ENCODE data around the gene ANKRD13C. TPM values are rescaled to one million over a fixed set of nuclear protein-coding genes. Genes with fewer than 3 reads are reported as not detected.

Gene ANKRD13C
- total and polyA plus RNA-seq, 4 donors, result 3.3 to 14.1 (median 8.3) TPM

DNA sequence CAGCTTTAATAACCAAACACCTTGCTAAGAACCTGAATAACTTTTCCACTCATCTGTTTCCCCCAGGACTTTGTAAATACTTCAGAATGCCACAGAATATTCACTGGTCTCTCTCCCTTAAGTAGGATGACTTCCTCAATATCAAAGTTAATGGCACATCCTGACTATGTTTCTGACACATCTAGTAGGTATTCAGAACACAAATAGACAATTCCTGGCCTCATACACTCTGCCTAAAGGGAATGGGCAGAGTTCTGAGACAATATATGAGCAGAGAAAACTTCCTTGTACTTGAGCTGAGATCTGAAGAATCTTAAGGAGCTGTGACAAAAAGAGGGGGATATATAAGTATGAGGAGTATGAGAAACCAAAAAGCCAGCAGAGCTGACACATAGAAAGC is 34.8 kb downstream of the ANKRD13C start:
- H3K27me3 ChIP-seq (ENCODE audit: control insufficient read depth in 4 of 4, insufficient read depth in 4 of 4, low read length in 3 of 4), result no peaks in the 10 kb centered on the region
- H3K27ac ChIP-seq (ENCODE audit: low read depth in 1 of 2, low read length in 2 of 2), result no peak overlapping the region
- H3K4me1 ChIP-seq (ENCODE audit: control insufficient read depth in 4 of 4, insufficient read depth in 4 of 4, low read length in 3 of 4), result peaks cover 2 to 20% (median 13%) of the 10 kb centered on the region in 4 donors
- no peak for TF ChIP-seq JUND (IDR thresholded peaks at IDR 0.05)
- TF ChIP-seq, protein P1, sequence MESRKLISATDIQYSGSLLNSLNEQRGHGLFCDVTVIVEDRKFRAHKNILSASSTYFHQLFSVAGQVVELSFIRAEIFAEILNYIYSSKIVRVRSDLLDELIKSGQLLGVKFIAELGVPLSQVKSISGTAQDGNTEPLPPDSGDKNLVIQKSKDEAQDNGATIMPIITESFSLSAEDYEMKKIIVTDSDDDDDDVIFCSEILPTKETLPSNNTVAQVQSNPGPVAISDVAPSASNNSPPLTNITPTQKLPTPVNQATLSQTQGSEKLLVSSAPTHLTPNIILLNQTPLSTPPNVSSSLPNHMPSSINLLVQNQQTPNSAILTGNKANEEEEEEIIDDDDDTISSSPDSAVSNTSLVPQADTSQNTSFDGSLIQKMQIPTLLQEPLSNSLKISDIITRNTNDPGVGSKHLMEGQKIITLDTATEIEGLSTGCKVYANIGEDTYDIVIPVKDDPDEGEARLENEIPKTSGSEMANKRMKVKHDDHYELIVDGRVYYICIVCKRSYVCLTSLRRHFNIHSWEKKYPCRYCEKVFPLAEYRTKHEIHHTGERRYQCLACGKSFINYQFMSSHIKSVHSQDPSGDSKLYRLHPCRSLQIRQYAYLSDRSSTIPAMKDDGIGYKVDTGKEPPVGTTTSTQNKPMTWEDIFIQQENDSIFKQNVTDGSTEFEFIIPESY (IDR thresholded peaks at IDR 0.05), result no peak
- no peak for TF ChIP-seq NR2F2 (IDR thresholded peaks at IDR 0.05)
- no peak for TF ChIP-seq SP1 (IDR thresholded peaks at IDR 0.05)
- no peak for TF ChIP-seq RXRA (IDR thresholded peaks at IDR 0.05)
- TF ChIP-seq YY1 (IDR thresholded peaks at IDR 0.05), result no peak
- TF ChIP-seq HNF4A (conservative IDR thresholded peaks at IDR 0.05), result no peak
- TF ChIP-seq TAF1 (conservative IDR thresholded peaks at IDR 0.05), result no peak
- TF ChIP-seq FOXA2 (IDR thresholded peaks at IDR 0.05), result no peak
- TF ChIP-seq CTCF (IDR thresholded peaks at IDR 0.05; ENCODE audit: low read depth, low read length, missing input control), result no peak
- TF ChIP-seq HNF4G (IDR thresholded peaks at IDR 0.05), result no peak
- no peak for TF ChIP-seq GABPA (IDR thresholded peaks at IDR 0.05 in 1 of 2, conservative IDR thresholded peaks at IDR 0.05 in 1 of 2)
- no peak for TF ChIP-seq FOXA1 (IDR thresholded peaks at IDR 0.05)
- no peak for TF ChIP-seq RAD21 (IDR thresholded peaks at IDR 0.05)
- TF ChIP-seq, protein P2, sequence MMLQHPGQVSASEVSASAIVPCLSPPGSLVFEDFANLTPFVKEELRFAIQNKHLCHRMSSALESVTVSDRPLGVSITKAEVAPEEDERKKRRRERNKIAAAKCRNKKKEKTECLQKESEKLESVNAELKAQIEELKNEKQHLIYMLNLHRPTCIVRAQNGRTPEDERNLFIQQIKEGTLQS (IDR thresholded peaks at IDR 0.05), result no peak
- TF ChIP-seq EGR1 (IDR thresholded peaks at IDR 0.05; ENCODE audit: low read depth in 2 of 2), result no peak
- no peak overlapping the region for H3K4me3 ChIP-seq (ENCODE audit: low read depth in 1 of 3, low read length in 3 of 3)
- peaks cover 0 to 3% (median 0%) of the 10 kb centered on the region in 4 donors for H3K36me3 ChIP-seq (ENCODE audit: control insufficient read depth in 4 of 4, insufficient read depth in 3 of 4, low read depth in 1 of 4, low read length in 3 of 4)
- DNase-seq (ENCODE audit: low spot score), result no peak
- H3K9ac ChIP-seq (ENCODE audit: low read depth in 1 of 2, low read length in 2 of 2), result no peak overlapping the region
- no peaks in the 10 kb centered on the region for H3K9me3 ChIP-seq (ENCODE audit: control insufficient read depth in 4 of 4, low read length in 3 of 4)

GRCh38 chr1:70318191-70318590 is 36.3 kb downstream of the ANKRD13C start:
- peaks cover 0 to 3% (median 0%) of the 10 kb centered on the region in 4 donors for H3K36me3 ChIP-seq (ENCODE audit: control insufficient read depth in 4 of 4, insufficient read depth in 3 of 4, low read depth in 1 of 4, low read length in 3 of 4)
- 44% methylated on average over 1 of the region's 1 CpG for WGBS
- no peak for TF ChIP-seq NR2F2 (IDR thresholded peaks at IDR 0.05)
- no peak for TF ChIP-seq YY1 (IDR thresholded peaks at IDR 0.05)
- TF ChIP-seq HNF4A (conservative IDR thresholded peaks at IDR 0.05), result no peak
- no peak for TF ChIP-seq TAF1 (conservative IDR thresholded peaks at IDR 0.05)
- TF ChIP-seq RXRA (IDR thresholded peaks at IDR 0.05), result no peak
- TF ChIP-seq, protein P3, sequence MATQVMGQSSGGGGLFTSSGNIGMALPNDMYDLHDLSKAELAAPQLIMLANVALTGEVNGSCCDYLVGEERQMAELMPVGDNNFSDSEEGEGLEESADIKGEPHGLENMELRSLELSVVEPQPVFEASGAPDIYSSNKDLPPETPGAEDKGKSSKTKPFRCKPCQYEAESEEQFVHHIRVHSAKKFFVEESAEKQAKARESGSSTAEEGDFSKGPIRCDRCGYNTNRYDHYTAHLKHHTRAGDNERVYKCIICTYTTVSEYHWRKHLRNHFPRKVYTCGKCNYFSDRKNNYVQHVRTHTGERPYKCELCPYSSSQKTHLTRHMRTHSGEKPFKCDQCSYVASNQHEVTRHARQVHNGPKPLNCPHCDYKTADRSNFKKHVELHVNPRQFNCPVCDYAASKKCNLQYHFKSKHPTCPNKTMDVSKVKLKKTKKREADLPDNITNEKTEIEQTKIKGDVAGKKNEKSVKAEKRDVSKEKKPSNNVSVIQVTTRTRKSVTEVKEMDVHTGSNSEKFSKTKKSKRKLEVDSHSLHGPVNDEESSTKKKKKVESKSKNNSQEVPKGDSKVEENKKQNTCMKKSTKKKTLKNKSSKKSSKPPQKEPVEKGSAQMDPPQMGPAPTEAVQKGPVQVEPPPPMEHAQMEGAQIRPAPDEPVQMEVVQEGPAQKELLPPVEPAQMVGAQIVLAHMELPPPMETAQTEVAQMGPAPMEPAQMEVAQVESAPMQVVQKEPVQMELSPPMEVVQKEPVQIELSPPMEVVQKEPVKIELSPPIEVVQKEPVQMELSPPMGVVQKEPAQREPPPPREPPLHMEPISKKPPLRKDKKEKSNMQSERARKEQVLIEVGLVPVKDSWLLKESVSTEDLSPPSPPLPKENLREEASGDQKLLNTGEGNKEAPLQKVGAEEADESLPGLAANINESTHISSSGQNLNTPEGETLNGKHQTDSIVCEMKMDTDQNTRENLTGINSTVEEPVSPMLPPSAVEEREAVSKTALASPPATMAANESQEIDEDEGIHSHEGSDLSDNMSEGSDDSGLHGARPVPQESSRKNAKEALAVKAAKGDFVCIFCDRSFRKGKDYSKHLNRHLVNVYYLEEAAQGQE (IDR thresholded peaks at IDR 0.05), result no peak
- TF ChIP-seq FOXA2 (IDR thresholded peaks at IDR 0.05), result no peak
- TF ChIP-seq, protein P2 (IDR thresholded peaks at IDR 0.05), result no peak
- no peak for TF ChIP-seq MAX (IDR thresholded peaks at IDR 0.05)
- TF ChIP-seq, protein P1 (IDR thresholded peaks at IDR 0.05), result no peak
- TF ChIP-seq GABPA (IDR thresholded peaks at IDR 0.05 in 1 of 2, conservative IDR thresholded peaks at IDR 0.05 in 1 of 2), result no peak
- TF ChIP-seq CTCF (IDR thresholded peaks at IDR 0.05; ENCODE audit: low read depth, low read length, missing input control), result no peak
- TF ChIP-seq SP1 (IDR thresholded peaks at IDR 0.05), result no peak
- no peak for TF ChIP-seq EGR1 (IDR thresholded peaks at IDR 0.05; ENCODE audit: low read depth in 2 of 2)
- TF ChIP-seq HNF4G (IDR thresholded peaks at IDR 0.05), result no peak
- no peak for TF ChIP-seq FOXA1 (IDR thresholded peaks at IDR 0.05)
- no peak for TF ChIP-seq JUND (IDR thresholded peaks at IDR 0.05)
- no peak for TF ChIP-seq RAD21 (IDR thresholded peaks at IDR 0.05)
- DNase-seq (ENCODE audit: low spot score), result no peak
- H3K4me1 ChIP-seq (ENCODE audit: control insufficient read depth in 4 of 4, insufficient read depth in 4 of 4, low read length in 3 of 4), result peaks cover 2 to 20% (median 13%) of the 10 kb centered on the region in 4 donors
- no peaks in the 10 kb centered on the region for H3K27me3 ChIP-seq (ENCODE audit: control insufficient read depth in 4 of 4, insufficient read depth in 4 of 4, low read length in 3 of 4)
- H3K4me3 ChIP-seq (ENCODE audit: low read depth in 1 of 3, low read length in 3 of 3), result no peak overlapping the region
- H3K9me3 ChIP-seq (ENCODE audit: control insufficient read depth in 4 of 4, low read length in 3 of 4), result no peaks in the 10 kb centered on the region
- no peak overlapping the region for H3K27ac ChIP-seq (ENCODE audit: low read depth in 1 of 2, low read length in 2 of 2)
- H3K9ac ChIP-seq (ENCODE audit: low read depth in 1 of 2, low read length in 2 of 2), result no peak overlapping the region

All from liver (tissue), 9 donors.